Measurements from ENCODE around the gene CCDC28B.
A peak's percentile ranks its signal among the peaks of the same experiment; 100 is the strongest.

CCDC28B gene

DNA sequence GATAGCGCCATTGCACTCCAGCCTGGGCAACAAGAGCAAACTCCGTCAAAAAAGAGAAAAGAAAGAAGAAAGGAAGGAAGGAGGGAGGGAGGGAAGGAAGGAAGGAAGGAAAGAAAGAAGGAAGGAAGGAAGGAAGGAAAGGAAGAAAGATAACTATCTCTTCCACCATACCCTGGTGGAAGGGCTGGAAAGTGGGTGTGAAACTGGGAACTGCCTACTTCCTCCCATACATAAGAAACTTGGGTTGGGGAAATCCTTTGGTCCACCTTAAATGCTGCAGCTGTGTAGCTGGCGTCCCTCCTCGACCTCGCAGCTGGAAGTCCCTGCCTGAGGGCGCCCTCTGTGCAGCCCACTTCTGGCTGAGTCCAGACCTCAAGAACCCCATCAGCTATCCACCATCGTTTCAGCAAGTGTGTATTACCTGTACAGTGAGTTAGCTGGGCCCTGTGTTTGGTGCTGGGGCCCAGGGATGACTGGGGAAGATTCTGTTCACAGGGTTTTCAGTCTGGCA is 42.0 kb downstream of the CCDC28B start:
- no peak for DNase-seq
- in situ Hi-C loops (cut with HindIII; ENCODE audit: low pct_ligation_motif_present, low pct_unique_long_range_greater_than_20kb, low sequenced_read_pairs), result no loop called here

GRCh38 chr1:32246888-32247273 is 46.5 kb downstream of the CCDC28B start, which contains the start of gene FAM167B:
Gene FAM167B, plus strand, starts transcription at chr1:32247222. Its CDS starts 200 bp downstream, at chr1:32247422.
- DNase-seq, result no peak
- in situ Hi-C loops (cut with HindIII; ENCODE audit: low pct_ligation_motif_present, low pct_unique_long_range_greater_than_20kb, low sequenced_read_pairs), result no loop called here

GRCh38 chr1:32247452-32247851 is 47.1 kb downstream of the CCDC28B start:
- DNase-seq, result no peak
- in situ Hi-C loops (cut with HindIII; ENCODE audit: low pct_ligation_motif_present, low pct_unique_long_range_greater_than_20kb, low sequenced_read_pairs), result no loop called here

- in situ Hi-C loops (cut with HindIII; ENCODE audit: low pct_ligation_motif_present, low pct_unique_long_range_greater_than_20kb, low sequenced_read_pairs), result no loop called here
- peak; percentile 13 for DNase-seq
Observed at GRCh38 chr1:32247983-32248889, 47.8 kb downstream of the CCDC28B start.

GRCh38 chr1:32249831-32250525 is 49.6 kb downstream of the CCDC28B start:
- DNase-seq, result peak; percentile 51
- in situ Hi-C loops (cut with HindIII; ENCODE audit: low pct_ligation_motif_present, low pct_unique_long_range_greater_than_20kb, low sequenced_read_pairs), result no loop called here

GRCh38 chr1:32250893-32251716 is 50.7 kb downstream of the CCDC28B start, which contains the start of gene LCK:
Gene LCK, plus strand, starts transcription at chr1:32251265. Its CDS starts 23,065 bp downstream, at chr1:32274330.
- no peak for DNase-seq
- in situ Hi-C loops (cut with HindIII; ENCODE audit: low pct_ligation_motif_present, low pct_unique_long_range_greater_than_20kb, low sequenced_read_pairs), result no loop called here

All from ACHN (cell line).